H1 (cell line): ENCODE data around the gene KCTD12. TPM values are rescaled to one million over a fixed set of nuclear protein-coding genes. Genes with fewer than 3 reads are reported as not detected.

Source experiments
- ASH2L ChIP-seq: fragments of 200-600, 300-600 bp; sonication (generic); IDR thresholded peaks from one replicate; pipeline ENCODE4 v1.7.1; 2017; ENCODE audit warnings: low read length
- EGR1 ChIP-seq: IDR thresholded peaks from 2 replicates; pipeline ENCODE4 v1.6.1; 2011; ENCODE audit warnings: low read depth, low read length, borderline replicate concordance
- HDAC6 ChIP-seq: IDR thresholded peaks from one replicate; pipeline ENCODE4 v1.7.1; 2012; ENCODE audit warnings: low read depth, mild to moderate bottlenecking, inconsistent platforms, low read length, moderate library complexity
- KDM4A ChIP-seq: IDR thresholded peaks from one replicate; pipeline ENCODE4 v1.7.1; 2012; ENCODE audit warnings: low read depth, mild to moderate bottlenecking, moderate library complexity, low read length, inconsistent platforms; ENCODE audit not compliant: severe bottlenecking
- RBBP5 ChIP-seq: IDR thresholded peaks from 2 replicates; pipeline ENCODE4 v1.7.1; 2012; ENCODE audit warnings: low read depth, mild to moderate bottlenecking, inconsistent platforms, low read length, moderate library complexity, borderline replicate concordance
- polyA plus RNA-seq, 7 experiments: library from polyadenylated mRNA; depleted of rRNA in 3 of 7; stranded (reverse) in 5 of 7; unstranded in 2 of 7; fragments of >200 nt in 5 of 7; fragments of 200-250 nt in 2 of 7; gene quantifications; 1 replicate in 5 of 7; 2 replicates in 1 of 7; 4 replicates in 1 of 7; pipeline versions ENCODE4 v1.2.1 to v1.2.3, GENCODE V29; 2011 to 2013; ENCODE audit warnings: missing spikeins in 2 of 7, mixed read lengths in 2 of 7
- total RNA-seq: library from RNA; stranded (reverse); fragmentation: NEBNext Ultra II Directional; extraction: Animal tissue kit (Norgen Biotek cat#: 25700); gene quantifications from 2 replicates; pipeline ENCODE4 v1.2.1, GENCODE V29; 2021
- TF ChIP-seq, protein P1 (sequence below): IDR thresholded peaks from 2 replicates; pipeline ENCODE4 v1.6.1; 2012; ENCODE audit warnings: inconsistent platforms
- TF ChIP-seq, protein P2 (sequence below), 3 experiments: IDR thresholded peaks; 1 replicate in 2 of 3; 2 replicates in 1 of 3; pipeline versions ENCODE4 v1.5.1 to v1.6.1; 2011; ENCODE audit warnings: low read length in 3 of 3, mild to moderate bottlenecking in 3 of 3, inconsistent platforms in 2 of 3, low read depth in 1 of 3, moderate library complexity in 1 of 3; ENCODE audit not compliant: insufficient read depth in 1 of 3; ENCODE audit errors: control extremely low read depth in 1 of 3

The KCTD12 gene
- total and polyA plus RNA-seq, 2 of the 8 experiments (the other 6 are each of a cell fraction or from before 2014, with no cell fraction given): 2.5 to 9.6 TPM

DNA sequence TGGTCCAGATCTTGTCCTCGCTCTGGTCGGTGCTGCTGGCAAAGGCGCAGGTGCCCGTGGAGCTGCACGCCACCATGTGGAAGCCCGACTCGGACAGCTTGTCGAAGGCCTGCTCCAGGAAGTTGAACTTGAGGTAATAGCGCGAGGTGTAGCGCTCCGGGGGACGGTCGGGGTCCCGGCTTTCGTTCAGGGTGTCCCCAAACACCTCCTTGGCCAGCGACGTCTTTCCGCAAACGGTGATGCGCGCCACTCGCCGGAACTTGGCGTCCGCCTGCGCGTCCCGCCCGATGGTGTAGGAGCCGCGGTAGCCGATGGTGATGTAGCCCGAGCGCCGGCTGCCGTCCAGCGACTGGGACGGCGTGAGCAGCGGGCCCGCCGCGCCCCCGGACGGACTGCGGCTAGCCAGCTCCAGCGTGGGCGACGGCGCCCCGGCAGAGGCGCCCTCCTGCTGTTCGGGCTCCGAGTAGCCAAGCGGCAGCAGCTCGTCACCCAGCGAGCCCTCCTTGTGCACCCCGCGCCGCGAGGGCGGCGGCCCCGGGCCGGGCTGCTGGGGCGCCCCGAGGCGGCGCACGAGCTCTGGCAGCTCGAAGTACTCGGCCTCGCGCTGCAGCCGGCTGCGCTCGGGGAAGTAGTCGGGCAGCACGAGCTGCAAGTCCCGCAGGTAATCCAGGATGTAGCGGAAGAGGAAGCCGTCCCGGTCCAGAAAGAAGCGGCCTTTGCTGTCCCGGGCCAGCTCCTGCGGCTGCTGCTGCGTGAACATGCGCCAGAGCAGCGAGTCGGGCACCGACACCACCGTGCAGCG is 801 bp downstream of the KCTD12 start (continued):
- TF ChIP-seq, protein P1, sequence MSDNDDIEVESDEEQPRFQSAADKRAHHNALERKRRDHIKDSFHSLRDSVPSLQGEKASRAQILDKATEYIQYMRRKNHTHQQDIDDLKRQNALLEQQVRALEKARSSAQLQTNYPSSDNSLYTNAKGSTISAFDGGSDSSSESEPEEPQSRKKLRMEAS: peak; percentile 94
- TF ChIP-seq, protein P2, sequence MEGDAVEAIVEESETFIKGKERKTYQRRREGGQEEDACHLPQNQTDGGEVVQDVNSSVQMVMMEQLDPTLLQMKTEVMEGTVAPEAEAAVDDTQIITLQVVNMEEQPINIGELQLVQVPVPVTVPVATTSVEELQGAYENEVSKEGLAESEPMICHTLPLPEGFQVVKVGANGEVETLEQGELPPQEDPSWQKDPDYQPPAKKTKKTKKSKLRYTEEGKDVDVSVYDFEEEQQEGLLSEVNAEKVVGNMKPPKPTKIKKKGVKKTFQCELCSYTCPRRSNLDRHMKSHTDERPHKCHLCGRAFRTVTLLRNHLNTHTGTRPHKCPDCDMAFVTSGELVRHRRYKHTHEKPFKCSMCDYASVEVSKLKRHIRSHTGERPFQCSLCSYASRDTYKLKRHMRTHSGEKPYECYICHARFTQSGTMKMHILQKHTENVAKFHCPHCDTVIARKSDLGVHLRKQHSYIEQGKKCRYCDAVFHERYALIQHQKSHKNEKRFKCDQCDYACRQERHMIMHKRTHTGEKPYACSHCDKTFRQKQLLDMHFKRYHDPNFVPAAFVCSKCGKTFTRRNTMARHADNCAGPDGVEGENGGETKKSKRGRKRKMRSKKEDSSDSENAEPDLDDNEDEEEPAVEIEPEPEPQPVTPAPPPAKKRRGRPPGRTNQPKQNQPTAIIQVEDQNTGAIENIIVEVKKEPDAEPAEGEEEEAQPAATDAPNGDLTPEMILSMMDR (IDR thresholded peaks at IDR 0.05; ENCODE audit: control extremely low read depth in 1 of 3, insufficient read depth in 1 of 3, low read depth in 1 of 3, low read length in 3 of 3): peak in 1 of 3 experiments; percentile 32; a peak in 1 of 4 replicates
- TF ChIP-seq ASH2L (peak; percentile 20), HDAC6 (no peak), RBBP5 (peak; percentile 76), EGR1 (peak; percentile 9; the same call in 1 of the 2 replicates), KDM4A (peak; percentile 98)
- TF ChIP-seq, all 59 proteins: peak for 14
